K562 (cell line): ENCODE measurements around the gene ADNP2. TPM values are rescaled to one million over a fixed set of nuclear protein-coding genes. Genes with fewer than 3 reads are reported as not detected.

Experiments used
- ATAC-seq: fragments of 200-7000 bp; cut with Tn5 transposase; 3 replicates; pipeline ENCODE4 v1.9.1; 2020; ENCODE audit warnings: moderate library complexity
- BruUV-seq: library from RNA; stranded (reverse); fragments of 400-500 nt; replicated peaks from 2 replicates; lab custom pipeline; 2021; lab: Mats Ljungman, UMichigan
- CTCF ChIA-PET: fragments of 300-600 bp; formaldehyde crosslinking; extraction: SDS; loops from one replicate; lab custom pipeline; 2021; ENCODE audit warnings: low intra/inter-chr PET ratio; lab: Yijun Ruan, JAX
- POLR2A ChIA-PET: fragments of 300-600, 350-650 bp; sonication (Branson Sonifier 250); formaldehyde crosslinking; extraction: SDS; loops from one replicate; lab custom pipeline; 2021; ENCODE audit warnings: antibody characterized with exemption, inconsistent platforms; lab: Yijun Ruan, JAX
- DNase-seq, 4 experiments: peaks; one replicate each; pipeline versions ENCODE4 v3.0.0 to v3.0.0-alpha.2; 2011 to 2018; ENCODE audit warnings: low spot score in 3 of 4, mixed read lengths in 3 of 4; ENCODE audit errors: extremely low read depth in 1 of 4
- FAIRE-seq: peaks from 2 replicates; lab custom pipeline; 2011; peaks lifted over from hg19 to GRCh38; lab: Jason Lieb, UNC
- H2AFZ ChIP-seq: 2 replicates; pipeline ENCODE4 v1.6.0; 2011; ENCODE audit warnings: low read depth, low read length, control low read depth, inconsistent platforms
- H3K27ac ChIP-seq: fragments of 200-600 bp; 3 replicates; pipeline ENCODE4 v1.8.0; 2011; ENCODE audit warnings: low read depth, mild to moderate bottlenecking, control low read depth, inconsistent platforms, low read length, moderate library complexity, mixed read lengths; ENCODE audit errors: extremely low read depth
- H3K27me3 ChIP-seq, 2 experiments: fragments of 300-600 bp in 1 of 2; 2 replicates in 1 of 2; 3 replicates in 1 of 2; pipeline versions ENCODE4 v1.6.0 to v1.8.0; 2011; ENCODE audit warnings: inconsistent platforms in 2 of 2, low read length in 2 of 2, mild to moderate bottlenecking in 1 of 2, mixed read lengths in 1 of 2, moderate library complexity in 1 of 2; ENCODE audit not compliant: control insufficient read depth in 2 of 2, insufficient read depth in 2 of 2
- H3K36me3 ChIP-seq: fragments of 300-600 bp; 3 replicates; pipeline ENCODE4 v1.8.0; 2011; ENCODE audit warnings: mild to moderate bottlenecking, low read length, inconsistent platforms; ENCODE audit not compliant: control insufficient read depth, insufficient read depth
- H3K4me1 ChIP-seq, 2 experiments: fragments of 200-600 bp in 1 of 2; replicated peaks in 1 of 2; 2 replicates in 1 of 2; 3 replicates in 1 of 2; pipeline versions ENCODE4 v1.5.1 to v1.8.0; 2011; ENCODE audit warnings: inconsistent platforms in 2 of 2, low read length in 2 of 2, mild to moderate bottlenecking in 1 of 2, mixed read lengths in 1 of 2, moderate library complexity in 1 of 2; ENCODE audit not compliant: control insufficient read depth in 2 of 2, insufficient read depth in 2 of 2
- H3K4me2 ChIP-seq: 2 replicates; pipeline ENCODE4 v1.6.1; 2011; ENCODE audit warnings: low read length, control low read depth, inconsistent platforms, mixed read lengths; ENCODE audit not compliant: insufficient read depth
- H3K4me3 ChIP-seq: fragments of 200-600 bp; sonication (generic), shearing (Covaris generic); 2 replicates; pipeline ENCODE4 v1.5.1; 2016; ENCODE audit warnings: control low read depth, inconsistent platforms
- H3K79me2 ChIP-seq: fragments of 200-600 bp; 3 replicates; pipeline ENCODE4 v1.8.0; 2011; ENCODE audit warnings: low read length, inconsistent platforms; ENCODE audit not compliant: control insufficient read depth, insufficient read depth
- H3K9ac ChIP-seq, 2 experiments: 2 replicates each; pipeline versions ENCODE4 v1.6.0 to v1.6.1; 2011; ENCODE audit warnings: low read depth in 2 of 2, low read length in 2 of 2, control low read depth in 1 of 2, inconsistent platforms in 1 of 2, mild to moderate bottlenecking in 1 of 2, mixed read lengths in 1 of 2; ENCODE audit not compliant: insufficient read depth in 1 of 2
- H3K9me1 ChIP-seq: one replicate; pipeline ENCODE4 v1.6.0; 2011; ENCODE audit warnings: inconsistent platforms, mild to moderate bottlenecking, low read length, moderate library complexity; ENCODE audit not compliant: control insufficient read depth, insufficient read depth
- H3K9me3 ChIP-seq: replicated peaks from 2 replicates; pipeline ENCODE4 v1.5.1; 2011; ENCODE audit warnings: low read depth, low read length, inconsistent platforms; ENCODE audit not compliant: control insufficient read depth, insufficient read depth
- H4K20me1 ChIP-seq: replicated peaks from 2 replicates; pipeline ENCODE4 v1.6.1; 2011; ENCODE audit warnings: low read length, inconsistent platforms, mixed read lengths; ENCODE audit not compliant: control insufficient read depth, insufficient read depth
- HSF4 ChIP-seq: fragments of 250-450 bp; sonication (Bioruptor Pico); IDR thresholded peaks from 2 replicates; pipeline ENCODE4 v2.1.2; 2022; ENCODE audit warnings: mild to moderate bottlenecking, moderate library complexity, borderline replicate concordance
- MEF2A ChIP-seq: IDR thresholded peaks from 2 replicates; pipeline ENCODE4 v1.6.1; 2011; ENCODE audit warnings: low read depth, mild to moderate bottlenecking, low read length, moderate library complexity; ENCODE audit not compliant: control insufficient read depth
- NCOA4 ChIP-seq: fragments of 450-650 bp; IDR thresholded peaks from 2 replicates; pipeline ENCODE4 v1.6.1; 2018; ENCODE audit warnings: mild to moderate bottlenecking; ENCODE audit not compliant: partially characterized antibody
- RAD51 ChIP-seq: fragments of 450-650 bp; IDR thresholded peaks from 2 replicates; pipeline ENCODE4 v1.7.1; 2016; ENCODE audit warnings: low read depth, mild to moderate bottlenecking, borderline replicate concordance
- SOX6 ChIP-seq: fragments of 450-650 bp; IDR thresholded peaks from 2 replicates; pipeline ENCODE4 v1.6.1; 2014; ENCODE audit warnings: mild to moderate bottlenecking
- THRA ChIP-seq: fragments of 450-650 bp; IDR thresholded peaks from 2 replicates; pipeline ENCODE4 v1.6.1; 2017; ENCODE audit warnings: mild to moderate bottlenecking, moderate library complexity
- TSHZ1 ChIP-seq: fragments of 250-450 bp; sonication (Bioruptor Pico); IDR thresholded peaks from 2 replicates; pipeline ENCODE4 v1.4.0; 2020; ENCODE audit warnings: mild to moderate bottlenecking, moderate library complexity
- ZNF655 ChIP-seq: fragments of 250-450 bp; sonication (Bioruptor Pico); IDR thresholded peaks from 2 replicates; pipeline ENCODE4 v1.5.0; 2021
- ZNF785 ChIP-seq: fragments of 250-450 bp; sonication (Bioruptor Pico); IDR thresholded peaks from 2 replicates; pipeline ENCODE4 v1.4.0; 2020; ENCODE audit warnings: mild to moderate bottlenecking
- WGBS: fragments of 100-300 bp; shearing (Covaris generic); methylation state at CpG from one replicate; pipeline ENCODE4 v1.1.6; 2016; ENCODE audit warnings: low coverage, mixed read lengths; ENCODE audit not compliant: insufficient coverage; ENCODE audit errors: missing lambda C conversion rate; 5-methylcytosine and 5-hydroxymethylcytosine counted together
- in situ Hi-C: fragments of 300-500 bp; cut with MboI; formaldehyde crosslinking; loops from 4 replicates; pipeline ENCODE4 v1.15.0; 2018; ENCODE audit warnings: inconsistent platforms, mixed read lengths
- intact Hi-C: fragments of 100-400 bp; cut with micrococcal nuclease; formaldehyde crosslinking; loops from 2 replicates; pipeline ENCODE4 v1.14.2; 2022
- polyA plus RNA-seq, 8 experiments: library from polyadenylated mRNA; depleted of rRNA in 4 of 8; stranded (reverse) in 5 of 8; unstranded in 3 of 8; fragments of >200 nt; fragmentation: Nextera tagmentation in 2 of 8; fragmentation: Illumina TruSeq in 1 of 8; extraction: Ambion mirVana in 2 of 8; extraction: Trizol in 1 of 8; gene quantifications; 2 replicates each; pipeline versions ENCODE4 v1.2.1 to v1.2.3, GENCODE V29; 2011 to 2014; ENCODE audit warnings: inconsistent platforms in 1 of 8, missing spikeins in 1 of 8
- total RNA-seq, 7 experiments: library from RNA; depleted of rRNA in 6 of 7; stranded (reverse); fragments of >200 nt in 6 of 7; fragmentation: Illumina TruSeq in 2 of 7; extraction: Trizol in 2 of 7; gene quantifications; 2 replicates each; pipeline versions ENCODE4 v1.2.1 to v1.2.3, GENCODE V29; 2011 to 2021; ENCODE audit warnings: low replicate concordance in 1 of 7

ADNP2 gene
- total and polyA plus RNA-seq, 9 of the 15 experiments (the other 6 are each of a cell fraction or from before 2014, with no cell fraction given): 5.8 to 24.3 (median 16.0) TPM

DNA sequence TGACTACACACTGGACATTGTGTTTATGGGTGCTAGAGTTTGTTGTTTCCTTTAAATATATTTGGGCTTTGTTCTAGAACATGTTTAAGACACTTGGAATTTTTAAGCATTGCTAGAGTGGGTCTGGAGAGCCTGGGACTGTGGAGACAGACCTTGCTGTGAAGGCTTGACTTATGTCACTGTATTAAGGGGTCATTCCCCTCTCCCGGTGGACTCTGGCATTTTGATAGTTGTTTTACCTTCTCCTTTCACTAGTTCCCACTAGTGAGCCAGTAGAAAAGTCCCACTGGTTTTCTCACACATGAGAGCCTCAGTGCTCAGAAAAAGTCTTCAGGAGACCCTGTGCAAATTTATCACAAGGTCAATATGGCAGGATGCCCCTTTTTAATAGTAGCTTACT is 18.6 kb downstream of the ADNP2 start:
- no TSS peak for BruUV-seq

GRCh38 chr18:80129672-80130367 is 20.8 kb downstream of the ADNP2 start:
- ChIA-PET CTCF (no interaction called here), POLR2A (interaction anchor here (0.7 kb wide), 1 partner anchor 26 kb away, joined by 4 read pairs; no protein-coding TSS in a partner anchor)
- in situ Hi-C loops (no loop called here), intact Hi-C loops (no loop called here)
- Histone ChIP-seq H3K4me3 (no peak overlapping the region), H2AFZ (no peak overlapping the region), H3K9ac (no peak overlapping the region), H3K79me2 (peaks cover 64% of the 10 kb centered on the region), H3K36me3 (peaks cover 46% of the 10 kb centered on the region), H3K27me3 (no peaks in the 10 kb centered on the region), H3K9me1 (no peaks in the 10 kb centered on the region), H4K20me1 (no peaks in the 10 kb centered on the region; the same call in 1 of the 2 replicates), H3K27ac (no peak overlapping the region), H3K4me2 (no peak overlapping the region), H3K4me1 (no peaks in the 10 kb centered on the region), H3K9me3 (no peaks in the 10 kb centered on the region)
- FAIRE-seq (no peak), DNase-seq (no peak), ATAC-seq (no peak)
- no TSS peak for BruUV-seq
- WGBS: 95% methylated on average over 7 of the region's 7 CpGs
- no peak for TF ChIP-seq MEF2A
- TF ChIP-seq ZNF785: no peak
- no peak for TF ChIP-seq TSHZ1 (CRISPR knock-in tag)
- no peak for TF ChIP-seq NCOA4
- no peak for TF ChIP-seq HSF4 (CRISPR knock-in tag)
- no peak for TF ChIP-seq ZNF655 (CRISPR knock-in tag)
- no peak for TF ChIP-seq SOX6
- TF ChIP-seq THRA: no peak

More for the DNA sequence above, 18.6 kb downstream of the ADNP2 start:
- H3K9ac ChIP-seq: no peak overlapping the region
- 100% methylated on average over 1 of the region's 1 CpG for WGBS
- FAIRE-seq: no peak
- H3K27ac ChIP-seq: no peak overlapping the region
- H4K20me1 ChIP-seq: no peaks in the 10 kb centered on the region; the same call in 1 of the 2 replicates
- peaks cover 28% of the 10 kb centered on the region for H3K36me3 ChIP-seq
- ChIA-PET CTCF (no interaction called here), POLR2A (no interaction called here)
- intact Hi-C loops (no loop called here), in situ Hi-C loops (no loop called here)
- H2AFZ ChIP-seq: no peak overlapping the region
- H3K79me2 ChIP-seq: peaks cover 76% of the 10 kb centered on the region
- H3K4me1 ChIP-seq: no peaks in the 10 kb centered on the region
- no peaks in the 10 kb centered on the region for H3K9me1 ChIP-seq
- H3K27me3 ChIP-seq: no peaks in the 10 kb centered on the region
- no peak for DNase-seq
- TF ChIP-seq RAD51: no peak
- no peak overlapping the region for H3K4me2 ChIP-seq
- no peak overlapping the region for H3K4me3 ChIP-seq
- ATAC-seq: no peak
- no peaks in the 10 kb centered on the region for H3K9me3 ChIP-seq
